Stimulated activated CD4-positive, alpha-beta T cell treated with anti-CD3 and anti-CD28 coated beads, Interleukin-2, amount 100 ng/mL, for 24 hours (primary cell): Measurements from ENCODE around the gene TNIP1.

ENCODE experiments used
- DNase-seq, 2 donors: peaks; one replicate each; pipeline ENCODE4 v3.0.0-alpha.2; 2020

Gene TNIP1

DNA sequence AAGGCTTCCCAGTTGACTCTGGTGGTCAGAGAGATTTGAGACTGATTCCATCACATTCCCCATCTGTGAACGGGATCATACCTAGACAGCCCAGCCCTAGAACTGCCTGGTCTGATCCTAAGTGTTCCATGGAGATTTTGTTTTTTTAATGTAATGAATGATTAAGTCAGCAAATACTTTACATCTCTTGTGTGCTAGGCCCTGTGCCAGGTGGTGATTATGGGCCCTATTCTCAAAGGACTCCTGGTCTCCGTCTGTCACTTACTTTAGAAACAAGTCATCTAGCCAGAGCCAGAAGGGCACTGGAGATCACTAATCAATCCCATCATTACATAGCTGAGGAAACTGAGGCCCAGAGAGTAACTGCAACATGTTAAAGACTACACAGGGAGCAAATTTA is 61.5 kb downstream of the TNIP1 start:
- no peak for DNase-seq

DNA sequence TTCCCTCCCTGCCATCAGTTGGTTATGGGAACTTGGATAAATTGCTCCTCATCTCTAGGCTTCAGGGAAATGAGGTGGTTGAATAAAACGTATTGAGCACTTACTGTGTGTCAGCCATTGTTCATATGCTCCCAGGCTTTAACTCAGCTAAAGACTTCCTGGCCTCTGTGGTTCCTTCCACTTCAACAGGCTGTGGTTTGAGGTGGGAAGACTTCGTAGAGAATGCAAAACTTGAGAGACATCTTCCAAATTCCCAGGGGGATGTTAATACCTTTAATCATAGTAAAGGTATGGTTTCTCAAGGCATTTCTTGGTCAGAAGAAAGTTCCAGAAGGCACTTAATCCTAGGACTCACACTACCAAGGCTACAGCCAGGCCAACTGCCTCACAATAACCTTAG is 62.0 kb downstream of the TNIP1 start:
- DNase-seq: no peak

DNA sequence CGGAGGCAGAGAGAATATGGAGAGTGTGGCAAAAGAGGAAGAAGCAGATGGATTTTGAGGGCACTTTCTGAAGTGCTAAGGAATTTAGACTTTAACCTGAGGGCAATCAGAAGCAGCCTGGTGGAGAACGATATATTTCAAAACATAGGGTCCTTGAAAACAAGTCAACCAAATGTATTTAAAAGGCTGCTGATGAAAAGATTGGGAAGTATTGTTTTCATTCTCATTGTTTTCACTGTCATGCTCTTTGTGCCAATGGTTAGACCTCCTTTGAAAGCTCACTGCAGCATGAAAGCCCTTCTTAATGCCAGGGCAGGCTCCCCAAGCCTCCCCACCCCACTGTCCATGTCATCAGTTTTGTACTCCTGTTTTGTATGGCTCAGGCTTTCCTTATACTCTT is 62.9 kb downstream of the TNIP1 start:
- DNase-seq: no peak

DNA sequence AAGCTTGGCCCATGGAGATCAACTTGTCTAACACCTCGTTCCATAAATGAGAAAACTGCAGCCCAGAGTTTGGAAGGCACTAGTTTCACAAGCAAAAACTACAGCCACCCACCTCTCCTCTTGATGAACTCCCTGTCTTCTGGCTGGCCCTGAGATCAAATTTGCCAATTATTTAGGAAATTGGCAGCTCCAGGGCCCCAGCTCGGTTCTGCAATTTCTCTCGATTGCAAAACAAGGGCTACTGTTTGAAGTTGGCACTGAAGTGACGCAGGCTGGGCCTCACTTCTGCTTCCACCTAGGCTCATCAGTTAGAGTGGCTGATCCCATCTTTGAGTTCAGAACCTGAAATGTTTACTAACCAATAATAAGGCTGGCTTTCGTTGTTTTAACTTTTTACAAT is 64.1 kb downstream of the TNIP1 start:
- no peak for DNase-seq

DNA sequence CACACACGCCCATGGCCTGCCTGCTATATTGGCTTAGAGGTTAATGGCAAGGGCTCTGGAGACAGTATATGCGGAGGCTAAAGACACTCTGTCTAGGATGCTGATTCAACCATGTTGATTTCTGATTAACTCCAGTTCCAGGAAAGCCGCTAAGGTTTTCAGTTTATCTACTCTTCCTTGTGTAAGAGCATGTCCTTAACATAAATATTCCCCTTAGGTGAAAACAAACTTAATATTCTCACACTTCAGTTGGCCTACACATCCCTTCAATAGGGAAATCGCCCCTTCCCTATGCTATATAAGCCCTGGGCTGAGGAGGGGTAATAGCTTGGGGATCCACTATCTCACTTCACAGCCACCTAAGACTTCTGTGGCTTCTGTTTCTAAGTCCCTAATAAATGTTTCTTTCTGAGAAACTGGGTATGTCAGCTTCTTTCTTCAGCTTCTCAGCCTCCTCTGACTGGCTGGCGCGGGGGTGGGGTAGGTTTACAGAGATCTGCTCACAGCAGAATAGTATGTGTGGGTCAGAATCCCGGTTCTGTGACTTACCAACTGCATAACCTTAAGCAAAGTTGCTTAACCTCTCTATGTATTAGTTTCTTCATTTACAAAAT is 64.8 kb downstream of the TNIP1 start:
- DNase-seq: no peak

DNA sequence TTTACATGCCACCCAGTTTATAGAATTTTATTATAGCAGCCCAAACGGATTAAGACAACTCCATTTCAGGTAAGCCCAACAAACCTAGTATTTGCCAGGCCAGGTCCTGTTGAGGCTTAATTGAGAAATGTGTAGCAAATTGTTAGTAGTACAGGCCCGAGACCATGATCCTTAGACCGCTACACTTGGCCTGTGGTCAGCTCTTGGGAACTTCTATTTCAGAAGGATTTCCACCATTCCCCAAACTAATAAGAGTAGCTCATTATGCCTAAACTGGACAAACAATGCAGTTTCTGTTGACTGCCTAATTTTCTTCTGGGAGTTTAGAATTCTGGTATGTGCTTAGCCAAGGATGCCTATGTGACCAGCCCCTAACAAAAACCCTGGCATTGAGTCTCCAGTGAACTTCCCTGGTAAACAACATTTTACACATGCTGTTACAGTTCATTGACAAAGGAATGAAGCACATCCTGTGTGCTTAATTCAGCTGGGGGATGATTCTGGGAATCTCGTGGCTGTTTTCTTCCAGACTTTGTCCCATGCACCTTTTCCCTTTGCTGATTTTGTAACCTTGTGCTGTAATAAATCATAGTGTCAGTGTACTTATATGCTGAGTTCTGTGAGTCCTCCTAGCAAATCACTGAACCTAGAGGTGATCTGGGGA is 66.0 kb downstream of the TNIP1 start:
- no peak for DNase-seq

DNA sequence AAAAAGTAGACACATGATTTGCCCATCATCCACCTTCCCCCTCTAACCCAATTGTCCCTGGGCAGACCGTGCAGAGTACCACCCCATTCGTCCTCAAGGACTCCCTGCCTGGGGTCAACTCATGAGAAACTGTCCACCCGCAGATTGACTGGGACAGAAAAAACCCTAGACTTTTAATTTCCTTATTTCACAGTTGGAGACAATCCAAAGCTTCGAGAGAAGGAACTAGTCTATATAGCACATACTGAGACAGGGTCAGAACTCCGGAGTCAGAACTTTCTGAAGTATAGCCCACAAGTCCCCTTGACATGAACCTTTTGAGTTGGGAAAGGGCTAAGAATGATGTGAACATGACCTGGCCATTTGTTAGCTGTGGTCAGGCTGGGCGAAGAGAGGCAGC is 68.0 kb downstream of the TNIP1 start:
- DNase-seq: no peak

DNA sequence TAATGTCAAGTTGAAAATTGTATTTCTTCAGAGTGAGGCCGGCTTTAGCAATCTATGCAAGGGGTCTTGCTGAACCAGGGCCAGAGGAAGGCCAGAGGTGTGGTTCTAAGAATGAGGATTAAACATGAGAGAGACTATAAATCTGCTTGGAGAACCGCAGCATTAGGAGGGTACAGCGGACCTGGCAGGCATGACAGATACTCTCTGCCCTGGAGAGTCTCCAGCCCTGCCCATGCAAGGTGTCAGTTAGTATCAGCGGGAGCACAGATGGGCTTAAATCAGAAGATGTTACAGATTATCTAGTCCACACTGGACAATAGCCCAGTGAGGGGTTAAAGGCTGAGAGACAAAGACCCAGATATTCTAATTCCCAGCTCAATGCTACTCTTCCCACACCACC is 71.9 kb downstream of the TNIP1 start:
- DNase-seq: no peak

DNA sequence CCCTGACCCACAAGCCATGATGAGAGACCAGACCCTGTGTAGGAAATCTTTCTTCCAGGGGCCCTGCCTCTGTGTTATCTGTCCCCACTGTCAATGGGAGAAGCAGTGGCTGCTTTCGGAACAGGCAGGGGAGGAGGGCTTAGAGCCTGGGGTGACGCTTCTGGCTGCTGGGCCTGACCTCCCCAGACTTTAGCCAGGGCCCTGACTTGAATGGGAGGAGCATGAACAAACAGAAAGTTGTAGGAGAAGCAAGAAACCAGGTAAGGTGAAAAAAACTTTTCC is 72.7 kb downstream of the TNIP1 start:
- no peak for DNase-seq

DNA sequence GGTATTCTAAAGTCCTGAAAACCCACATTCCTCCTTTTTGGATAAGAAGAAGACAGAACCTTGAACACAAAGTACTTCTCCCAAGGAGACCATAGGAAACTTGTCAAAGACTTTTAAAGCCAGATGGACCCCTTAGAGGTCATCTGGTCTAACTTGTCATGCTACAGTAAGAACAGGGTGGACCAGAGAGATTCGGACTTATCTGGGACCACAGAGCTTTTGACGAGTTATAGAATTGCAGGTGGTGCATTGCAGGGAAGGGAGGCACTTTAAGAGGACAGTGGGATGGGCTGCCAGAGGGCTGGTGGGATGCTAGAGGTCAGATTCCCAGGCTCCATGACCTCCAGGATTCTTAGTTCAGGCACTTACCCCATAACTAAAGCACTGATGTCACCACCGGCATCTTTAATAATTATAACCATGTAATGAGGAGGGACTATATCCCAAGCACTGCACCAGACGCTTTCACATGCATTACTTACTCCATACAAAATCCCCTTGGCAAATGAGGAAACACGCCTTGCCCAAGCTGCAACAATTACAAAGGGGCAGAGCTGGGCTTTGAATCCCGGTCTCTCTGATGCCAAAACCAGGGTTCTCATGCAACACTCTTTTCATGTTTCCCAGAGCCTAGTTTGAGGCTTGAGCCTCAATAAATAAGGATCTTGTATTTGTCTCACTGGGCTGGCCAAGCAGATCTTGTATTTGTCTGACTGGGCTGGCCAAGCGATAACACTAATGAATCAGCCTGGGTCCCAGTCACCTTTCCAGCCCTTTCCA is 73.2 kb downstream of the TNIP1 start:
- DNase-seq: no peak

DNA sequence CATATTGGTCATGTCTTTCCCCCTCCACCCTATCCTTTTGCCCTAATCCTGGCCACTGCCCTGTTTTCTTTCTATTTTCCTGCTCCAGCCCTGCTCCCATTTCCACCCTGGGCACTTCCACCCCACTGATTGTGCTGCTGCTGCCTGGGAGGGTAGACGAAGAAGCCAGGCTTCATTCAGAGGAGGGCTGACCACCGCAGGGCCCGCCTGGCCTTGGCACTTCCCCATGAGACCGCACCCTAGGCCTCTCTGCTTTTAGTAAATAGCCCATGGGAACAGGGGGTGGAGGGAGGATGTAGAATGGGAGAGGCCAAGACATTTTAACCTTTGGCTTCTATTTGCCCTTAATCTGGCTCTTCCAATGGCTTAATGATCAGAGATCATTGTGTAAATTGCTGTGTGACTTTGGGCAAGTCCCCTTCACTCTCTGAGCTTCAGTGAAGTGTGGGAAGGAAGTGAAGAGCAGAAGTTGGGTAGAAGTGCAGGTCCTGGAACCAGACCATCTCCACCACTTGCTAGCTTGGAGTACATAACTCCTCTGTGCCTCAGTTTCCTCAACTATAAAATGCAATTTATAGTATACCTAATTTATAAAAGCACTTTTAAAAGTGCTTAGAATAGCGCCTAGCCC is 74.0 kb downstream of the TNIP1 start:
- DNase-seq: no peak

DNA sequence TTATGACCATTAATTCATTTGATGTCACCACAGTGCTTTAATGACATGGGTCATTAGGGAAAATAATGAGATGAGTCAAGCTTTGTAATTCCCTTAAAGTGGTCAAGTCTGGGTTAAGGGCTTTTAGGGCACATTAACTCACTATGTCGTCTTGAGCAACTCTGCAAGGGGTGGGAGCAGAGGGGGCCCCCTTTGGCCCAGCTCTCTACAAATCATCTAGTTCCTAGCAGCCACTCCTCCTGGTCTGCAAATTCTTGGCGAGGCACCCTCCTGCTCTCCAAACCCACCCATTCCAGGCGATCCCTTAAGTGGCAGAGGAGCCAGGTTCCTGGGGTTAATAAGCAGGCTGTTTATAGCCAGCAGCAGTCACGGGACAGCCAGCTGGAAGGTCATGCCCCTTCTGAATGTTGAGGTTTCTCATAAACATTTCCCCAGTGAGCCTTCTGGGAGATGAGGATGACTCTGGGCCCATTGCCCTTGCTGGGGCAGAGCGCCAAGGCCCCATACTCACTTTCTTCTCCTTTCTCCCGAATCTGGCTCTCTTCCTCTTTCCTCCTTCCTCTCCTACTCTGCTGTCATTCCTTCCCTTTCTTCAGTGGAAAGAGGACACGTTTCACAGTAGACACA is 74.8 kb downstream of the TNIP1 start:
- no peak for DNase-seq

DNA sequence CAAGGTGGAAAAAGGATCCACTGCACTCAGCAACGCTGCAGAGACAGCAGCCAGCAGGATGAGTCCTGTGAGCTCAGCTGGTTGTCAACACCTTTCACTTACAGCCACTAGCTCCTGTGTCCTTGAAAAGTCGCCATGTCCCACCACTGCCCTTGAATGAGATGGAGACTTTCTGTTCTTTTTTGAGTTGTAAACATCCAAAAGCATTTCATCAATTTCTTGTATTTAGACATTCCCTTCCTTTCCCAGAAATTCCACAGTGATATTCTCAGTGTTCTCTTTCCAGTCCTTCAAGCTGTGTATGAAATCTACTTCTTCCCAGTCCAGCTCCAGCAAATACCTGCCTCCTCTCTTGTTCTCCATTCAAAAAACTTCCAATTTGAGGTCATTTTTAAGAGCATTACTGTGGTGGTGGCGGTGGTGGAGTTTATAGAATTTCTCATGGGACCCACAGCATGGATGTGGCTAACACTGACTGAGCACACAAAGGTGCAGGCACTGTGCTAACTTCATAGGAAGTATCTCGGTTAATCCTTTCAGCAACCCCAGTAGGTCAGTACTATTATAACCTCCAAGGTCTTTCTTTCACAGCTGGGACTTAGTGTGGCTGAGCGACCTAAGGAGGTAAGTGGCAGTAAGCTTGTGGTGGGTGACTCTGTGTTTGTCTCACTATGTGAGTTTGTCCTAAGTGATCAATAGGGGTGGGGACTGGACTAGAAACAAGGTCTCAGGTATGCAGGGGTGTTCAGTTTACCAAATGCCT is 75.5 kb downstream of the TNIP1 start:
- DNase-seq: no peak

DNA sequence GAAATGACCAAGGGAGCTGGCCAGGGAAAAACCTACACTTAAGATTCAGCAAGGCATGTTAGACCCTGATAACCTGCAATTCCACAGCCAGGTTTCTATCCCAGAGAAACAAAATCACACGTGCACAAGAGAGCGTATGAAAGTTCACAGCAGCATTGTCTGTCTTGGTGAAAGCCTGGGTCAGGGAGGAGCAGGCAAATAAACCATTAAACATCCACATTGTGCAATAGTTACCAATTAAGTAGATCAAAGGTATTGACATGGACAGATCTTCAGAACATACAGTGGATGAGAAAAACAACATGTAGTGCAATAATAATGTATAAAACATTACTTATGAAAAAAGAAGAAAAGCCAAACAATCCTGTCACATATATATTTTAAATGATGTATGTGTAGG is 76.3 kb downstream of the TNIP1 start:
- no peak for DNase-seq

DNA sequence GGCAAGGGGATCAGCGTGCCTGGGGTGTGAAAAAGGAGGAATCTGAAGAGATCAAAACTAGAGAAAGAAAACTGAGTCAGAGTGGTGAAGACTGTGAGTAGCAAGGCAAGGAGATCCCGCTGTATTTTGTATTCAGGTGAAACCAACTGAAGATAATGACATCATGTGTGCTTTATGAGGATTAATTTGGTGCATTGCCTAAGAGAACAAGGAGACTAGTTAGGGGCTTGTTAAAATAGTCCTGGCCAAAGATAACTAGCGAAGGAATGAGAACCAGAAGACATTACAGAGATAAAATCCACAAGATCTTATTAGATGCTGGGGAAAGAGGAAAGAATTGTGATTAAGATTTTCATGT is 77.4 kb downstream of the TNIP1 start:
- no peak for DNase-seq

DNA sequence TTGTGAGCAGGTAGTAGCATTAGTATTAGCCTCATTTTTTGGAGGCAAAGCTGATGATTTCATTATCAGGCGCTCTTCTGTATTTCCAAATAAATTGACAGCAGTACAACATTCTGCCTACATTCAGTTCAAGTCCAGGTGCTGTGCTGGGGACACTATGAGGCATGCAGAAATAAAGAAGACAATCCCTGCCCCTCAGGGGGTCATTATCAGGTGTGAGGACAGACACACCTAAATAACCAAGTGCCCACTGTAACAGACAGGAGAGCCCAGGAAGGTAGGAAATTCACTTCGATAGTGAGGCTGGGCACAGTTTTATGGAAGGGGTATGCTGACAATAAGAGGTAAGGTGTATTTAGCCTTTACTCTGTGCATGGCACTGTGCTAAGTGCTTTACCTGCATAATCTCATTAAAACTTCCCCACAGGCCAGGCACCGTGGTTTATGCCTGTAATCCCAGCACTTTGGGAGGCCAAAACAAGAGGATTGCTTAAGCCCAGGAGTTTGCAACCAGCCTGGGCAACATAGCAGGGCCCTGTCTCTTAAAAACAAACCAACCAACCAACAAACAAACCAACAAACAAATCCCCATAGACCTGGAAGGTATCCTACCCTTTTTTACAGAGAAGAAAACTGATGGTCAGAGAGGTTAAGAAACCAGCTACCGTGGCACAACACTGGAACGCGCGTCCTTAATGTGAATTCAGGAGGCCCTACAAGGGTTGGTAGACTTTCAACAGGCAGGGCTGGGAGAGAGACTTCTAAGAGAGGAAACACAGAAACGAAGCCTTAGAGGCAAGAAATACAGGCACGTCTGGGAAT is 77.9 kb downstream of the TNIP1 start:
- DNase-seq: no peak

DNA sequence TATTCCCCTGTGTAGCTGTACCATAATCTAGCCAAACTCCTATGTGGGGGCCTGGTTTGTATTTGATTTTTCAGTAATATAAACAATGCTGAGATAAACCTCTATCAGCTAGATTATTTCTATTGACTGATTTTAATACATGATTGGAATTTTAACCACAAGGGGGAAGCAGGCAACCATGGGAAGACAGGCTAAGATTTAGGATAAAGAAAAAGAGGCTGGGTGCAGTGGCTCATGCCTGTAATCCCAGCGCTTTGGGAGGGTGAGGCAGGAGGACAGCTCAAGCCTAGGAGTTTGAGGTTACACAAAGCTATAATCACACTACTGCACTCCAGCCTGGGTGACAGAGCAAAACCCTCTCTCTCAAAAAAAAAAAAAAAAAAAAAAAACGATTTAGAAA is 78.6 kb downstream of the TNIP1 start:
- no peak for DNase-seq

DNA sequence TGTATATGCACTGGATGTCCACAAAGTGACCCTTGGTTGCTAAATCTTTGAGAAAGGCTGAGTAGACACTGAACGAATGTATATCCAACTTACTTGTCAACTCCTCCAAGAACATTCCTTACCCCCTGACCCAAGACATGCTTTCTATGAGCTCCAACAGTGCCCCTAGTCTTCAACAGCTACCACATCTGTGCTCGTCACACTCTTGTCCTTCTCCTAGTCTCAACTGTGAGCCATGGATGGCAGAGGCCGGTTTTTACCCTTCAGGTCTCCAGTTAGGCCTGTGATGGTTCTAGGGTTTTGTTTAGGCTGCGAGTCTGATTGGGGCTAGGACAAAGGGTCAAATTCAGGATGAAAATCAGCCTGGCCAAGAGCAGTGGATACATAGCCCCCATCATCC is 79.4 kb downstream of the TNIP1 start:
- no peak for DNase-seq

DNA sequence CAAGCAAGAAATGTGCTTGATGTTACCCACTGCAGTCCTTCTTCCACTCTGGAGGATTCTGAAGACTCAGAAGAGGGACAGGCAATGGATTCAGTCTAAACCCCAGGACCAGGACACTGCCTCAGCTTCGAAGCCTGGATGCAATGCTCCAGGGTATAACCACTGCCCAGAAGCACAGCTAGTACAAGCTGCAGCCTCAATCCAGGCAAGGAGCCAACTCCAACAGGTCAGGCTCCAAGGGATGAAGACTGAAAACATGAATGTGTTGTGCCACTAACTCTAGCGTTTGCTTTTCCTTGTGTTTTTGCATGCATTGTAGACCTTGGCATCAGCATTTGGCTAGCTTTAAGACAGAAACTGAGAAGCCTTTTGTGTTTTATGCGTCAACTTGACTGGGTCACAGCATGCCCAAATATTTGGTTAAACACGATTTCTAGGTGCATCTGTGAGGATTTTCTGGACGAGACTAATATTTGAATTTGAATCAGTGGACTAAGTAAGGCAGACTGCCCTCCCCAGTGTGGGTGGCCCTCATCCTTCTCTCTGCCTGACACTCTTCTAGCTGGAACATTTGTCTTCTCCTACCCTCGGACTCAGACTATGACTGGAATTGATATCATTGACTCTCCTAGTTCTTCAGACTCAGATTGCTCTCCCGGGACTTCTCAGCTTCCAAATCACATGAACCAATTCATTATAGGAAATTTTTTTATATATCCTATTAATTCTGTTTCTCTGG is 81.0 kb downstream of the TNIP1 start:
- no peak for DNase-seq

DNA sequence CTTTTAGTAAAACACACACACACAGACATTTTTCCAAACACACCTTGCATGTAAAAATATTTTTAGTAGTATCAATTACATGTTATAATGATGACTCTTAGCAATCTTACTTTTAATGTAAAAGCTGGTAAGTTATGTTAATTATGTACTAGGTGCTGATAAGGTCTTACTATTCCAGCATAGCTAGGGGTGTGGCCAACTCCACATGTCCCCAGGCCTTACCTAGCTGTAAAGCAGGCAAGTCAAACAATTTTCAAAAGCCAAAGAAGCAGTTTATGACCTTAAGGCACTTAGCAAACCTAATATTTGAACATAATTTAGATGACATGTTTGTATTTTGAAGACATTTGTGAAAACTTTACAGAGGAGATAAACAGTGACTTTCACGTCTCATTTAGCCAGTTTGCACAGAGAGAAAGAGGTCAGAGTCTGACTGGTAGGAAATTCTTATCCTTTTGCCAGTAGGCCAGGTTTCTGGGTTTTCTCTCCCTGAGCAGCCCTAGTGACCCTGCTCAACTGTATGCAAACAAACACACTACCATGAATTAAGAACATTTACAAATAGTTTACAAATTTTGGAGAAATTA is 86.9 kb downstream of the TNIP1 start:
- no peak for DNase-seq

DNA sequence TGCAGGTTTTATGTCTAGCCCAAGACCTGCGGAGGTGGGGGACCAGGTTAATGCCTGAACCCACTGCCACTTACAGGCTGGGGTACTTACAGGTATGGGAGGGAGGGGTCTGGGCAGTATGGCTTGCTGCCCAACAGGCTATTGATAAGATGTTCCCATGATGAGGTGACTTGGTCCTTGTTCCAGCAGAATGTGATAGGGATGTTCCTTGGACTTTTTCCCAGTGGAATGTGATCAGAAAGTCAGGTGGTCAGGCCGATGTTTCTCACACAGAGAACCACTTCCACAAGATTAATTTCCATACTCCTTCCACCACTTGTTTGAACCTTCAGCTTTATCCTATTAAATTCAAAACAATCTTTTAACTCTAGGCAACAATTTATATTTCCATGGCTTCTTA is 87.4 kb downstream of the TNIP1 start:
- DNase-seq: no peak
